SK-N-SH treated with all-trans-retinoic acid at 6 μM for 48 hours (cell line): ENCODE data around the gene ST3GAL3.
"Not testable (repeated sequence)": the region's sequence is repeated elsewhere in the genome, so short reads cannot be mapped to it uniquely, and the experiment has no call there.

ENCODE experiments used
- ATAC-seq: fragments of 200-7000 bp; cut with Tn5 transposase; 3 replicates; pipeline ENCODE4 v1.9.1; 2020; ENCODE audit warnings: mild to moderate bottlenecking, moderate library complexity
- ARNTL ChIP-seq: fragments of 450-650 bp; formaldehyde crosslinking; IDR thresholded peaks from 2 replicates; pipeline ENCODE4 v1.5.0; 2020; ENCODE audit warnings: low read depth, mild to moderate bottlenecking, moderate library complexity, borderline replicate concordance
- BACH2 ChIP-seq: fragments of 250-450 bp; sonication (Bioruptor Pico); IDR thresholded peaks from 2 replicates; pipeline ENCODE4 v1.9.0; 2021; ENCODE audit warnings: mild to moderate bottlenecking, borderline replicate concordance
- CREB5 ChIP-seq: fragments of 250-450 bp; sonication (Bioruptor Pico); IDR thresholded peaks from 2 replicates; pipeline ENCODE4 v1.5.1; 2020; ENCODE audit warnings: low read depth, mild to moderate bottlenecking, moderate library complexity
- CSDC2 ChIP-seq: fragments of 250-450 bp; sonication (Bioruptor Pico); IDR thresholded peaks from 2 replicates; pipeline ENCODE4 v1.5.0; 2020; ENCODE audit warnings: mild to moderate bottlenecking, moderate library complexity
- CSRNP3 ChIP-seq: fragments of 250-450 bp; sonication (Bioruptor Pico); IDR thresholded peaks from 2 replicates; pipeline ENCODE4 v1.5.1; 2021; ENCODE audit warnings: mild to moderate bottlenecking, moderate library complexity
- ESRRG ChIP-seq: fragments of 250-450 bp; sonication (Bioruptor Pico); IDR thresholded peaks from 2 replicates; pipeline ENCODE4 v1.6.1; 2021; ENCODE audit warnings: mild to moderate bottlenecking
- GLIS3 ChIP-seq: fragments of 250-450 bp; sonication (Bioruptor Pico); IDR thresholded peaks from 2 replicates; pipeline ENCODE4 v1.5.0; 2020; ENCODE audit warnings: mild to moderate bottlenecking, moderate library complexity
- ISL1 ChIP-seq: fragments of 250-450 bp; sonication (Bioruptor Pico); IDR thresholded peaks from 2 replicates; pipeline ENCODE4 v2.1.2; 2022; ENCODE audit warnings: mild to moderate bottlenecking, moderate library complexity
- OSR1 ChIP-seq: fragments of 250-450 bp; sonication (Bioruptor Pico); IDR thresholded peaks from 2 replicates; pipeline ENCODE4 v1.8.0; 2022; ENCODE audit warnings: moderate library complexity, mild to moderate bottlenecking, inconsistent platforms
- PATZ1 ChIP-seq: fragments of 250-450 bp; sonication (Bioruptor Pico); IDR thresholded peaks from 2 replicates; pipeline ENCODE4 v1.8.0; 2020; ENCODE audit warnings: mild to moderate bottlenecking, moderate library complexity, borderline replicate concordance
- POU6F1 ChIP-seq: fragments of 250-450 bp; sonication (Bioruptor Pico); IDR thresholded peaks from 2 replicates; pipeline ENCODE4 v1.8.0; 2021; ENCODE audit warnings: low read depth, mild to moderate bottlenecking, moderate library complexity, borderline replicate concordance
- PPARA ChIP-seq: fragments of 250-450 bp; sonication (Bioruptor Pico); IDR thresholded peaks from 2 replicates; pipeline ENCODE4 v1.5.0; 2020; ENCODE audit warnings: mild to moderate bottlenecking, borderline replicate concordance
- RARB ChIP-seq: fragments of 250-450 bp; sonication (Bioruptor Pico); IDR thresholded peaks from 2 replicates; pipeline ENCODE4 v1.8.0; 2021; ENCODE audit warnings: mild to moderate bottlenecking, moderate library complexity
- SNAI2 ChIP-seq: fragments of 250-450 bp; sonication (Bioruptor Pico); IDR thresholded peaks from 2 replicates; pipeline ENCODE4 v1.5.0; 2020; ENCODE audit warnings: mild to moderate bottlenecking, moderate library complexity
- TCF4 ChIP-seq: fragments of 250-450 bp; sonication (Bioruptor Pico); IDR thresholded peaks from 2 replicates; pipeline ENCODE4 v1.8.0; 2021; ENCODE audit warnings: mild to moderate bottlenecking, moderate library complexity, borderline replicate concordance
- TOX ChIP-seq: fragments of 250-450 bp; sonication (Bioruptor Pico); IDR thresholded peaks from 2 replicates; pipeline ENCODE4 v1.8.0; 2021; ENCODE audit warnings: mild to moderate bottlenecking, moderate library complexity, borderline replicate concordance
- TSHZ2 ChIP-seq: fragments of 250-450 bp; sonication (Bioruptor Pico); IDR thresholded peaks from 2 replicates; pipeline ENCODE4 v1.5.0; 2020; ENCODE audit warnings: mild to moderate bottlenecking, moderate library complexity
- ZC3H10 ChIP-seq: fragments of 250-450 bp; sonication (Bioruptor Pico); IDR thresholded peaks from 2 replicates; pipeline ENCODE4 v1.5.1; 2021; ENCODE audit warnings: mild to moderate bottlenecking, moderate library complexity
- ZFP3 ChIP-seq: fragments of 250-450 bp; sonication (Bioruptor Pico); IDR thresholded peaks from 2 replicates; pipeline ENCODE4 v1.5.0; 2020; ENCODE audit warnings: mild to moderate bottlenecking, moderate library complexity
- ZFP30 ChIP-seq: fragments of 450-650 bp; formaldehyde crosslinking; IDR thresholded peaks from 2 replicates; pipeline ENCODE4 v1.5.0; 2022; ENCODE audit warnings: mild to moderate bottlenecking, moderate library complexity
- ZNF565 ChIP-seq: fragments of 450-650 bp; formaldehyde crosslinking; conservative IDR thresholded peaks from 2 replicates; pipeline ENCODE4 v1.5.0; 2020; ENCODE audit warnings: low read depth, mild to moderate bottlenecking, moderate library complexity
- ZNF70 ChIP-seq: fragments of 450-650 bp; formaldehyde crosslinking; IDR thresholded peaks from 2 replicates; pipeline ENCODE4 v1.5.0; 2020; ENCODE audit warnings: mild to moderate bottlenecking, moderate library complexity
- ZNF8 ChIP-seq: fragments of 450-650 bp; formaldehyde crosslinking; IDR thresholded peaks from 2 replicates; pipeline ENCODE4 v1.5.0; 2020; ENCODE audit warnings: mild to moderate bottlenecking, moderate library complexity

Gene ST3GAL3

GRCh38 chr1:43776043-43776761, 68.9 kb downstream of the ST3GAL3 start:
- TF ChIP-seq TOX (CRISPR knock-in tag) (0 out of 2 replicates have a peak, but pooled peaks have one; percentile 29), ZNF565 (CRISPR knock-in tag) (no peak)
- peak; percentile 97 for ATAC-seq

GRCh38 chr1:43777916-43778315, 70.6 kb downstream of the ST3GAL3 start:
- not testable (repeated sequence) for ATAC-seq
- TF ChIP-seq ZNF8 (CRISPR knock-in tag): peak; percentile 71; the same call in 1 of the 2 replicates

GRCh38 chr1:43779266-43779665, 71.9 kb downstream of the ST3GAL3 start:
- TF ChIP-seq PPARA (CRISPR knock-in tag): no peak
- TF ChIP-seq CSRNP3 (CRISPR knock-in tag): no peak
- TF ChIP-seq ZNF70: no peak
- TF ChIP-seq ZNF565 (CRISPR knock-in tag): no peak
- TF ChIP-seq TCF4 (CRISPR knock-in tag): no peak
- no peak for TF ChIP-seq POU6F1 (CRISPR knock-in tag)
- TF ChIP-seq ZFP3 (CRISPR knock-in tag): no peak
- TF ChIP-seq ZNF8 (CRISPR knock-in tag): no peak
- no peak for TF ChIP-seq CSDC2 (CRISPR knock-in tag)
- no peak for TF ChIP-seq BACH2 (CRISPR knock-in tag)
- no peak for TF ChIP-seq TOX (CRISPR knock-in tag)
- no peak for TF ChIP-seq OSR1 (CRISPR knock-in tag)
- no peak for TF ChIP-seq GLIS3
- TF ChIP-seq ISL1 (CRISPR knock-in tag): no peak
- no peak for TF ChIP-seq PATZ1 (CRISPR knock-in tag)
- no peak for TF ChIP-seq SNAI2 (CRISPR knock-in tag)
- TF ChIP-seq ESRRG (CRISPR knock-in tag): no peak
- TF ChIP-seq RARB (CRISPR knock-in tag): no peak
- no peak for TF ChIP-seq ARNTL (CRISPR knock-in tag)
- no peak for TF ChIP-seq TSHZ2 (CRISPR knock-in tag)
- ATAC-seq: no peak

- no peak for ATAC-seq
- TF ChIP-seq ESRRG (CRISPR knock-in tag) (no peak), ZC3H10 (CRISPR knock-in tag) (no peak), ZFP3 (CRISPR knock-in tag) (no peak), GLIS3 (no peak), PPARA (CRISPR knock-in tag) (no peak), SNAI2 (CRISPR knock-in tag) (no peak), ISL1 (CRISPR knock-in tag) (no peak), CSDC2 (CRISPR knock-in tag) (no peak), PATZ1 (CRISPR knock-in tag) (no peak), ZFP30 (CRISPR knock-in tag) (no peak), CREB5 (CRISPR knock-in tag) (no peak), ARNTL (CRISPR knock-in tag) (no peak), BACH2 (CRISPR knock-in tag) (no peak)
Measured at GRCh38 chr1:43779805-43780403, 72.6 kb downstream of the ST3GAL3 start.
